GM18520 (cell line): ENCODE data around the gene TMEM218.

Source experiments
- ATAC-seq: cut with Tn5 transposase; IDR thresholded peaks from one replicate; pipeline ENCODE4 v1.9.1; 2021; ENCODE audit not compliant: unreplicated experiment

The TMEM218 gene

GRCh38 chr11:125111343-125112207, at the start of gene TMEM218:
Gene TMEM218 (minus strand): TSS chr11:125111626. CDS start chr11:125102241, 9,385 bp downstream.
- ATAC-seq: peak; percentile 97

- ATAC-seq: no peak
Observed at GRCh38 chr11:125157953-125158680, 46.7 kb upstream of the TMEM218 start.

- no peak for ATAC-seq
Observed at GRCh38 chr11:125157118-125157733, 45.8 kb upstream of the TMEM218 start.

GRCh38 chr11:125156346-125157117, 45.1 kb upstream of the TMEM218 start:
- ATAC-seq: no peak

- ATAC-seq: no peak
Observed at GRCh38 chr11:125155767-125156166, 44.3 kb upstream of the TMEM218 start.

- no peak for ATAC-seq
Observed at GRCh38 chr11:125155100-125155444, 43.6 kb upstream of the TMEM218 start.

GRCh38 chr11:125154378-125155099, 43.1 kb upstream of the TMEM218 start:
- no peak for ATAC-seq

GRCh38 chr11:125153837-125154236, 42.4 kb upstream of the TMEM218 start:
- no peak for ATAC-seq

GRCh38 chr11:125148743-125149142, 37.3 kb upstream of the TMEM218 start:
- no peak for ATAC-seq

GRCh38 chr11:125148011-125148410, 36.6 kb upstream of the TMEM218 start:
- ATAC-seq: no peak

GRCh38 chr11:125147280-125147679, 35.9 kb upstream of the TMEM218 start:
- no peak for ATAC-seq

- ATAC-seq: no peak
Observed at GRCh38 chr11:125146232-125146631, 34.8 kb upstream of the TMEM218 start.

GRCh38 chr11:125141686-125142535, 30.5 kb upstream of the TMEM218 start:
- no peak for ATAC-seq

GRCh38 chr11:125141178-125141577, 29.8 kb upstream of the TMEM218 start:
- no peak for ATAC-seq

GRCh38 chr11:125140233-125140632, 28.8 kb upstream of the TMEM218 start:
- ATAC-seq: no peak

- ATAC-seq: no peak
Observed at GRCh38 chr11:125139778-125140177, 28.4 kb upstream of the TMEM218 start.

- no peak for ATAC-seq
Observed at GRCh38 chr11:125138966-125139365, 27.5 kb upstream of the TMEM218 start.

- ATAC-seq: no peak
Observed at GRCh38 chr11:125136001-125136400, 24.6 kb upstream of the TMEM218 start.

- ATAC-seq: no peak
Observed at GRCh38 chr11:125132596-125132995, 21.2 kb upstream of the TMEM218 start.
